IPS-15b (cell line): Measurements from ENCODE around the gene HELZ2.

Experiments used
- H3K27me3 ChIP-seq: one replicate; pipeline ENCODE4 v1.6.1; 2013; ENCODE audit warnings: low read length; ENCODE audit not compliant: control insufficient read depth, insufficient read depth
- H3K36me3 ChIP-seq: one replicate; pipeline ENCODE4 v1.6.1; 2013; ENCODE audit warnings: low read length; ENCODE audit not compliant: control insufficient read depth, insufficient read depth
- H3K4me1 ChIP-seq: one replicate; pipeline ENCODE4 v1.6.1; 2013; ENCODE audit warnings: mild to moderate bottlenecking, low read length; ENCODE audit not compliant: control insufficient read depth, insufficient read depth
- H3K4me3 ChIP-seq: one replicate; pipeline ENCODE4 v1.5.1; 2013; ENCODE audit warnings: low read depth, low read length
- H3K9ac ChIP-seq: one replicate; pipeline ENCODE4 v1.6.1; 2013; ENCODE audit warnings: low read depth, mild to moderate bottlenecking, low read length
- H3K9me3 ChIP-seq: one replicate; pipeline ENCODE4 v1.6.1; 2013; ENCODE audit warnings: mild to moderate bottlenecking, low read length; ENCODE audit not compliant: control insufficient read depth, insufficient read depth

The HELZ2 gene

DNA sequence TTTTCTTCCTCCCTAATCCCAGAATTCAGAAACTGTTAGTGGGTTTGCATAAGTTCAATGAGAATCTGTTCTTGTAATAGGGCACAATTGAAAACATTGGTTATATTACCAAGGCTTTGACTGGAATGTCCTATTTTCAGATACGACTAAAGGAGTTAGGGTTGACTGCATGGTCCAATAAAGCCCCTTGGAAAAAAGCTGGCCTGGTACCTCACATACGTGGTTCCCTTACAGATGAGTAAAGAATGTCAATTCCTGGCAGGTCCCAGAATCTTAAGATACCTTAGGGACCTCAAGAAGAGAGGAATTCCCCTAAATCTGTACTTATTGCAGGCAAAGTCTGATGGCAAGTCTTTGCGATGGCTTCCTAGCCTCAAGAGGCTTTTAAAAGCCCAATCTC is 48.9 kb downstream of the HELZ2 start:
- Histone ChIP-seq H3K9ac (no peak overlapping the region), H3K4me1 (no peaks in the 10 kb centered on the region), H3K4me3 (no peak overlapping the region), H3K36me3 (peaks cover 19% of the 10 kb centered on the region), H3K9me3 (no peaks in the 10 kb centered on the region), H3K27me3 (no peaks in the 10 kb centered on the region)
